Prostate gland (tissue), 2 donors: ENCODE measurements around the gene TAF10.
A peak's percentile ranks its signal among the peaks of the same experiment; 100 is the strongest.

Experiments
- CTCF ChIP-seq, 4 experiments: fragments of 200-600 bp in 2 of 4; fragments of 450-650 bp in 2 of 4; sonication (generic) in 2 of 4; IDR thresholded peaks; 1 replicate in 3 of 4; 2 replicates in 1 of 4; pipeline ENCODE4 v1.5.1; 2016 to 2019; ENCODE audit warnings: antibody characterized with exemption in 4 of 4, mild to moderate bottlenecking in 2 of 4, moderate library complexity in 2 of 4
- POLR2A ChIP-seq: fragments of 450-650 bp; IDR thresholded peaks from one replicate; pipeline ENCODE4 v1.6.1; 2016; ENCODE audit warnings: antibody characterized with exemption, mild to moderate bottlenecking
- POLR2AphosphoS5 ChIP-seq: sonication (generic); formaldehyde crosslinking; IDR thresholded peaks from one replicate; pipeline ENCODE4 v1.6.1; 2017; ENCODE audit warnings: antibody characterized with exemption

GRCh38 chr11:6611092-6611962 is 689 bp downstream of the TAF10 start:
- no peak for TF ChIP-seq CTCF (IDR thresholded peaks at IDR 0.05)
- no peak for TF ChIP-seq POLR2A
- peak; percentile 19 for TF ChIP-seq POLR2AphosphoS5
